Brain pericyte (primary cell): ENCODE measurements around the gene NUPR1.
"Not testable (repeated sequence)": the region's sequence is repeated elsewhere in the genome, so short reads cannot be mapped to it uniquely, and the experiment has no call there.

Experiments
- DNase-seq: peaks from one replicate; pipeline ENCODE4 v3.0.0-alpha.2; 2012; ENCODE audit warnings: low read depth, low spot score

NUPR1 gene

GRCh38 chr16:28498666-28499381, 40.0 kb downstream of the NUPR1 start:
- DNase-seq: no peak

GRCh38 chr16:28497861-28498599, 40.7 kb downstream of the NUPR1 start:
- DNase-seq: no peak

- no peak for DNase-seq
Measured at GRCh38 chr16:28497386-28497785, 41.4 kb downstream of the NUPR1 start.

GRCh38 chr16:28496844-28497243, 41.9 kb downstream of the NUPR1 start:
- no peak for DNase-seq

- no peak for DNase-seq
Measured at GRCh38 chr16:28495795-28496749, 42.7 kb downstream of the NUPR1 start.

- DNase-seq: no peak
Measured at GRCh38 chr16:28495098-28495793, 43.5 kb downstream of the NUPR1 start.

GRCh38 chr16:28494121-28494851, 44.5 kb downstream of the NUPR1 start, which contains the start of gene APOBR:
Gene APOBR (plus strand): TSS chr16:28494643. CDS start chr16:28494682, 39 bp downstream.
- DNase-seq: no peak

GRCh38 chr16:28492511-28492910, 46.3 kb downstream of the NUPR1 start:
- no peak for DNase-seq

- peak; percentile 89 for DNase-seq
Measured at GRCh38 chr16:28491970-28492474, 46.8 kb downstream of the NUPR1 start, which contains the start of gene CLN3. Gene CLN3 (minus strand): TSS chr16:28492074. CDS start chr16:28491759, 315 bp downstream.

- no peak for DNase-seq
Measured at GRCh38 chr16:28491230-28491969, 47.4 kb downstream of the NUPR1 start.

GRCh38 chr16:28486266-28486665, 52.5 kb downstream of the NUPR1 start:
- DNase-seq: no peak

GRCh38 chr16:28483361-28483760, 55.4 kb downstream of the NUPR1 start:
- DNase-seq: not testable (repeated sequence)
